ENCODE results near the gene LSAMP. TPM values are rescaled to one million over a fixed set of nuclear protein-coding genes. Genes with fewer than 3 reads are reported as not detected.

Gene LSAMP
- total RNA-seq (not detected), polyA plus RNA-seq (not detected)

- Mint-ChIP-seq H3K4me1 (no peaks in the 10 kb centered on the region), H3K36me3 (no peaks in the 10 kb centered on the region), H3K9me3 (peaks cover 0 to 9% (median 5%) of the 10 kb centered on the region in 8 donors), H3K4me3 (no peak within 1 kb of the TSS), H3K27ac (no peak within 1 kb of the TSS), H3K27me3 (peaks cover 2% of the 10 kb centered on the region in 2 donors)
- no peak for DNase-seq
- Histone ChIP-seq H3K9me3 (ENCODE audit: control insufficient read depth in 1 of 2, low read length in 2 of 2) (no peaks in the 10 kb centered on the region), H3K27me3 (ENCODE audit: insufficient read depth, low read length) (no peaks in the 10 kb centered on the region), H3K4me3 (ENCODE audit: low read length in 2 of 2) (no peak within 1 kb of the TSS), H3K27ac (ENCODE audit: low read depth, low read length) (no peak within 1 kb of the TSS), H3K36me3 (ENCODE audit: insufficient read depth, low read length) (no peaks in the 10 kb centered on the region), H3K4me1 (ENCODE audit: insufficient read depth, low read length) (no peaks in the 10 kb centered on the region)
- POLR2A ChIA-PET (ENCODE audit: partially characterized antibody) = no interaction called here
- CTCF ChIA-PET (ENCODE audit: partially characterized antibody) = no interaction called here
- intact Hi-C loops (cut with micrococcal nuclease) = no loop called here
Measured at GRCh38 chr3:116445311-116445841, at the start of gene LSAMP. TSS of gene LSAMP (minus strand) at chr3:116445487.

DNA sequence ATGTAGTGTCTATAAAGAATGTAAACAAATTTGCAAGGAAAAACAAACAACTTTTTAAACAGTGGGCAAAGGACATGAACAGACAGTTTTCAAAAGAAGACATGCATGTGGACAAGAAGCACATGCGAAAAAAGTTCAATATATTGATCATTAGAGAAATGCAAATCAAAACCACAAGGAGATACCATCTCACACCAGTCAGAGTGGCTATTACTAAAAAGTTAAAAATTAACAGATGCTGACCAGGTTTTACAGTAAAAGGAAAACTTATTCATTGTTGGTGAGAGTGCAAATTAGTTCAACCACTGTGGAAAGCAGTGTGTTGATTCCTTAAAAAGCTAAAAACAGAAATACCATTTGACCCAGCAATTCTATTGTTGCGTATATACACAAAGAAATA is 47.1 kb upstream of the LSAMP start:
- Histone ChIP-seq H3K4me1 (ENCODE audit: insufficient read depth, low read length) (no peaks in the 10 kb centered on the region), H3K27ac (ENCODE audit: low read depth, low read length) (no peak overlapping the region), H3K4me3 (ENCODE audit: low read length in 2 of 2) (no peak overlapping the region), H3K36me3 (ENCODE audit: insufficient read depth, low read length) (no peaks in the 10 kb centered on the region), H3K27me3 (ENCODE audit: insufficient read depth, low read length) (no peaks in the 10 kb centered on the region), H3K9me3 (ENCODE audit: control insufficient read depth in 1 of 2, low read length in 2 of 2) (no peaks in the 10 kb centered on the region)
- intact Hi-C loops (cut with micrococcal nuclease) = no loop called here
- Mint-ChIP-seq H3K36me3 (no peaks in the 10 kb centered on the region), H3K4me3 (no peak overlapping the region), H3K27me3 (no peaks in the 10 kb centered on the region), H3K27ac (no peak overlapping the region), H3K4me1 (no peaks in the 10 kb centered on the region), H3K9me3 (peaks cover 0 to 16% (median 6%) of the 10 kb centered on the region in 8 donors)
- ChIA-PET POLR2A (ENCODE audit: partially characterized antibody) (no interaction called here), CTCF (ENCODE audit: partially characterized antibody) (no interaction called here)
- no peak for DNase-seq

- Histone ChIP-seq H3K4me1 (ENCODE audit: insufficient read depth, low read length) (no peaks in the 10 kb centered on the region), H3K27ac (ENCODE audit: low read depth, low read length) (no peak overlapping the region), H3K36me3 (ENCODE audit: insufficient read depth, low read length) (no peaks in the 10 kb centered on the region), H3K27me3 (ENCODE audit: insufficient read depth, low read length) (no peaks in the 10 kb centered on the region), H3K9me3 (ENCODE audit: control insufficient read depth in 1 of 2, low read length in 2 of 2) (no peaks in the 10 kb centered on the region), H3K4me3 (ENCODE audit: low read length in 2 of 2) (no peak overlapping the region)
- intact Hi-C loops (cut with micrococcal nuclease) = no loop called here
- POLR2A ChIA-PET (ENCODE audit: partially characterized antibody) = no interaction called here
- CTCF ChIA-PET (ENCODE audit: partially characterized antibody) = no interaction called here
- H3K4me3 Mint-ChIP-seq = no peak overlapping the region
- DNase-seq = no peak
- H3K9me3 Mint-ChIP-seq = peaks cover 0 to 22% (median 7%) of the 10 kb centered on the region in 8 donors
- no peaks in the 10 kb centered on the region for H3K36me3 Mint-ChIP-seq
- H3K27ac Mint-ChIP-seq = no peak overlapping the region
- H3K4me1 Mint-ChIP-seq = no peaks in the 10 kb centered on the region
- no peaks in the 10 kb centered on the region for H3K27me3 Mint-ChIP-seq
Measured at GRCh38 chr3:116483135-116483534, 37.8 kb upstream of the LSAMP start.

- Mint-ChIP-seq H3K4me1 (no peaks in the 10 kb centered on the region), H3K4me3 (no peak overlapping the region), H3K27ac (no peak overlapping the region), H3K36me3 (no peaks in the 10 kb centered on the region), H3K27me3 (no peaks in the 10 kb centered on the region), H3K9me3 (peaks cover 2 to 37% (median 7%) of the 10 kb centered on the region in 8 donors)
- Histone ChIP-seq H3K27me3 (ENCODE audit: insufficient read depth, low read length) (no peaks in the 10 kb centered on the region), H3K36me3 (ENCODE audit: insufficient read depth, low read length) (no peaks in the 10 kb centered on the region), H3K27ac (ENCODE audit: low read depth, low read length) (no peak overlapping the region), H3K4me1 (ENCODE audit: insufficient read depth, low read length) (no peaks in the 10 kb centered on the region), H3K9me3 (ENCODE audit: control insufficient read depth in 1 of 2, low read length in 2 of 2) (no peaks in the 10 kb centered on the region), H3K4me3 (ENCODE audit: low read length in 2 of 2) (no peak overlapping the region)
- no peak for DNase-seq
- ChIA-PET CTCF (ENCODE audit: partially characterized antibody) (no interaction called here), POLR2A (ENCODE audit: partially characterized antibody) (no interaction called here)
- intact Hi-C loops (cut with micrococcal nuclease) = no loop called here
Measured at GRCh38 chr3:116476691-116477090, 31.4 kb upstream of the LSAMP start.

- Mint-ChIP-seq H3K9me3 (peaks cover 4 to 34% (median 8%) of the 10 kb centered on the region in 8 donors), H3K27ac (no peak overlapping the region), H3K36me3 (no peaks in the 10 kb centered on the region), H3K4me1 (no peaks in the 10 kb centered on the region), H3K4me3 (no peak overlapping the region), H3K27me3 (no peaks in the 10 kb centered on the region)
- POLR2A ChIA-PET (ENCODE audit: partially characterized antibody) = no interaction called here
- Histone ChIP-seq H3K27ac (ENCODE audit: low read depth, low read length) (no peak overlapping the region), H3K36me3 (ENCODE audit: insufficient read depth, low read length) (no peaks in the 10 kb centered on the region), H3K4me1 (ENCODE audit: insufficient read depth, low read length) (no peaks in the 10 kb centered on the region), H3K4me3 (ENCODE audit: low read length in 2 of 2) (no peak overlapping the region), H3K9me3 (ENCODE audit: control insufficient read depth in 1 of 2, low read length in 2 of 2) (no peaks in the 10 kb centered on the region), H3K27me3 (ENCODE audit: insufficient read depth, low read length) (no peaks in the 10 kb centered on the region)
- DNase-seq = no peak
- CTCF ChIA-PET (ENCODE audit: partially characterized antibody) = no interaction called here
- intact Hi-C loops (cut with micrococcal nuclease) = no loop called here
Measured at GRCh38 chr3:116474801-116475200, 29.5 kb upstream of the LSAMP start.

DNA sequence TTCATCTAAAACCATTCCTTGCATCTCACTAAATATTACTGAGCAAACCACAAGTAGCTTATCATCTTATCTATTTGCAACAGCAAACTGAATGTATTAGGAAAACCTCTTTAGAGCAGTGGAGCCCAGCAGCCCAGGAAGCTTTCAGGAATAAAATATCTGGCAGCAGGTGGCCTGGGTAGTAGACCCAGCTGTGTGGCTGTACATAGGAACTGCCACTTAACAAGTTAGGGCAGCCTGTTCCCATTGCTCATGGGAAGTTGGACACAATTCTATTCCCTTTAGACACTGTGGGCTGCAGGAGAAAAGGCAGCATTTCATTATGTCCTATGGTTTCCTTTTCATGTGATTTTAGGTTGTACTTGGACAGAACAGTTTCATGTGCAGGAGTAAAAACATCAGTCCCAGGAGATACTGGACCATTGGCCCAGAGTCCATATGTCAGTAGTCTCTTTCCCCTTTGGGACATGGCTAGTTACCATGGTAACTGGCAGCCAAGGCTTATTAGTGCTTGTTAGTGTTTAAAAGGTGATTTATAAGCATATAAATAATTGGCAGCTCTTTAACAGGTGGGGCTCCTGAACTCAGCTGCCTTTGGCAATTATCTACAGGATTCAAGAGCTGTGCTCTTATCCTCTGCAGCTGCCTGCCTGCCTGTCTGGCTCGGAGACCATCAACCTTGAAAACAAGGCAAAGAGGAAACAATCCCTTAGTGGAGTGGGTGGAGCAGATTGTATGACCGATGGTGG is 28.9 kb upstream of the LSAMP start:
- CTCF ChIA-PET (ENCODE audit: partially characterized antibody) = no interaction called here

GRCh38 chr3:116473602-116474001 is 28.3 kb upstream of the LSAMP start:
- Mint-ChIP-seq H3K27me3 (no peaks in the 10 kb centered on the region), H3K27ac (no peak overlapping the region), H3K36me3 (no peaks in the 10 kb centered on the region), H3K4me3 (no peak overlapping the region), H3K9me3 (peaks cover 4 to 23% (median 9%) of the 10 kb centered on the region in 8 donors), H3K4me1 (no peaks in the 10 kb centered on the region)
- DNase-seq = no peak
- CTCF ChIA-PET (ENCODE audit: partially characterized antibody) = no interaction called here
- H3K9me3 ChIP-seq (ENCODE audit: control insufficient read depth in 1 of 2, low read length in 2 of 2) = no peaks in the 10 kb centered on the region
- no peaks in the 10 kb centered on the region for H3K4me1 ChIP-seq (ENCODE audit: insufficient read depth, low read length)
- no peaks in the 10 kb centered on the region for H3K27me3 ChIP-seq (ENCODE audit: insufficient read depth, low read length)
- POLR2A ChIA-PET (ENCODE audit: partially characterized antibody) = no interaction called here
- H3K36me3 ChIP-seq (ENCODE audit: insufficient read depth, low read length) = no peaks in the 10 kb centered on the region
- no peak overlapping the region for H3K4me3 ChIP-seq (ENCODE audit: low read length in 2 of 2)
- no peak overlapping the region for H3K27ac ChIP-seq (ENCODE audit: low read depth, low read length)
- intact Hi-C loops (cut with micrococcal nuclease) = no loop called here

More for the DNA sequence above, 28.9 kb upstream of the LSAMP start:
- Mint-ChIP-seq H3K27me3 (no peaks in the 10 kb centered on the region), H3K9me3 (peaks cover 4 to 29% (median 9%) of the 10 kb centered on the region in 8 donors), H3K4me1 (no peaks in the 10 kb centered on the region), H3K36me3 (no peaks in the 10 kb centered on the region), H3K27ac (no peak overlapping the region), H3K4me3 (no peak overlapping the region)
- H3K9me3 ChIP-seq (ENCODE audit: control insufficient read depth in 1 of 2, low read length in 2 of 2) = no peaks in the 10 kb centered on the region
- intact Hi-C loops (cut with micrococcal nuclease) = no loop called here
- POLR2A ChIA-PET (ENCODE audit: partially characterized antibody) = no interaction called here
- no peaks in the 10 kb centered on the region for H3K27me3 ChIP-seq (ENCODE audit: insufficient read depth, low read length)
- H3K4me3 ChIP-seq (ENCODE audit: low read length in 2 of 2) = no peak overlapping the region
- no peaks in the 10 kb centered on the region for H3K36me3 ChIP-seq (ENCODE audit: insufficient read depth, low read length)
- no peak for DNase-seq
- no peak overlapping the region for H3K27ac ChIP-seq (ENCODE audit: low read depth, low read length)
- no peaks in the 10 kb centered on the region for H3K4me1 ChIP-seq (ENCODE audit: insufficient read depth, low read length)

Data from CD4-positive, alpha-beta memory T cell (primary cell).